Activated naive CD4-positive, alpha-beta T cell treated with anti-CD3 and anti-CD28 coated beads, Interleukin-2, amount 50 U/mL, for 72 hours (primary cell): Measurements from ENCODE around the gene FAT3. TPM values are rescaled to one million over a fixed set of nuclear protein-coding genes. Genes with fewer than 3 reads are reported as not detected.

ENCODE experiments used
- ATAC-seq, 2 donors: fragments of 150-1000 bp; cut with Tn5 transposase; 2 replicates each; pipeline ENCODE4 v1.10.0; 2021; ENCODE audit warnings: mild to moderate bottlenecking in 2 of 2, moderate library complexity in 2 of 2
- DNase-seq, 2 donors: peaks; one replicate each; pipeline ENCODE4 v3.0.0; 2021 to 2022; ENCODE audit warnings: low spot score in 2 of 2
- H3K27ac Mint-ChIP-seq, 2 donors: one replicate each; pipeline ENCODE4 v1.8.0; 2022; ENCODE audit warnings: mild to moderate bottlenecking in 2 of 2, mixed read lengths in 2 of 2
- H3K36me3 Mint-ChIP-seq, 2 donors: one replicate each; pipeline ENCODE4 v1.8.0; 2022; ENCODE audit warnings: mixed read lengths in 2 of 2
- H3K9me3 Mint-ChIP-seq, 2 donors: one replicate each; pipeline ENCODE4 v1.8.0; 2022; ENCODE audit warnings: mixed read lengths in 2 of 2
- total RNA-seq, 2 donors: library from RNA; stranded (reverse); gene quantifications; one replicate each; pipeline ENCODE4 v1.2.3, GENCODE V29; 2022

Gene FAT3
- total RNA-seq, 2 donors from 2014 or later, result not detected

DNA sequence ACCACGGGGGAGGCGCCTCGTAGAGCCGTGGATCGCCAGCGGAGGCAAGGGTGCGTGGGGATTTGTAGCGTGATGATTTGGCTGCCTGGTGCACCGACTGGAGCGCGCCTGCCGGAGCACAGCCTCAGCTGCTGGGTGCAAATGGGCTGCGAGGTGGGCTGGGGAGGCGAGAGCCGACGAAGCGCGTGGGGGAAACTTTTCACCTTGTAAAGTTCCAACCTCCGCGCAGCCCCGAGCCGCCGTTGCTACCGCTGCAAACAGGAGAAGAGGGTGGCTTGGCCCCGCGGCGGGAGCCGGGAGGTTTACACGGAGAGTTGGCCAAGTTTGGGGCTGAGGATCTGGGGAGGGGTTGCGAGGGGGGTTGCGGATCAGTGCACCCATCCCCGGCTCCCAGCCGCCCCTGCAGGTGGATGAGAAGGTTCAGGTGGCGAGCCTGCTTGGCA lies 528 bp downstream of the FAT3 start:
- DNase-seq (no peak), ATAC-seq (no peak)
- Mint-ChIP-seq H3K9me3 (peaks cover 0 to 5% of the 10 kb centered on the region in 2 donors), H3K27ac (no peak overlapping the region), H3K36me3 (peaks cover 21 to 26% of the 10 kb centered on the region in 2 donors)

DNA sequence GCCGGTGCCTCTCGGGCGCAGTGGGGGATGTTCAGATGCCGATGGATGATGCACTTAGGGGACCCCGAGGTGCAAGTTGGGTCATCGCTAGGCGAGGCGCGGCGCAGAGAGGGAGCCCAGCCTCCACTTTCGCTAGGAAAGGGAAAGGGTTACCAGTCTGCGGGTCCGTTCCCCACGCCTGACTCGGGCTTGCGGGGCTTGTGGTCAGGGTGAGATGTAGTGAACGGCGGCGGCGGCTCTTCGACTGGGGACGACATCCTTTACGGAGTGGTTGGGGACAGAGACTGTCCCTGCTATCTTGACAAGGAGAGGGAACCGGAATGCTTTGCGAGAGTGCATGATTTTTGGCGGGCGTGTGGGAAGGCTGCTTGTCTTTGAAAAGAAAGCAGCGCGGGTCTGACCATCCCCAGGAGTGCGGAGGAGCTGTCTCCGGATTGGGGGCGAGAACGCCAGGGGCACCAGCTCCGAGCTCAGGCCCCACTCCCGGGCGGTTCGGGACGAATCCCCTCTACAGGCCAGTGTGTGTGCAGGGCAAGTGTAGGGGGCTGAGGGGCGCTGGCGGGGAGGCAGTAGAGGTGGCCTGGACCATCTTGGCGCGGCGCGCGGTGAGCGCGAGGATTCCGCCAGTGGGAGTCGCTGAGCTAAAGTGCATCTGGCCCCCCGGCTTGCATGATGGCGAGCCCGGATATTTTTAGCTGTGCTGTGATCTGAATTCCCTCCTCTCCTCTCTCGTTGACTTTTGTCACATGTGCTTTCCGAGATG lies 1.1 kb downstream of the FAT3 start:
- ATAC-seq (no peak), DNase-seq (no peak)
- Mint-ChIP-seq H3K27ac (no peak overlapping the region), H3K9me3 (peaks cover 0 to under 1% of the 10 kb centered on the region in 2 donors), H3K36me3 (peaks cover 21 to 26% of the 10 kb centered on the region in 2 donors)

DNA sequence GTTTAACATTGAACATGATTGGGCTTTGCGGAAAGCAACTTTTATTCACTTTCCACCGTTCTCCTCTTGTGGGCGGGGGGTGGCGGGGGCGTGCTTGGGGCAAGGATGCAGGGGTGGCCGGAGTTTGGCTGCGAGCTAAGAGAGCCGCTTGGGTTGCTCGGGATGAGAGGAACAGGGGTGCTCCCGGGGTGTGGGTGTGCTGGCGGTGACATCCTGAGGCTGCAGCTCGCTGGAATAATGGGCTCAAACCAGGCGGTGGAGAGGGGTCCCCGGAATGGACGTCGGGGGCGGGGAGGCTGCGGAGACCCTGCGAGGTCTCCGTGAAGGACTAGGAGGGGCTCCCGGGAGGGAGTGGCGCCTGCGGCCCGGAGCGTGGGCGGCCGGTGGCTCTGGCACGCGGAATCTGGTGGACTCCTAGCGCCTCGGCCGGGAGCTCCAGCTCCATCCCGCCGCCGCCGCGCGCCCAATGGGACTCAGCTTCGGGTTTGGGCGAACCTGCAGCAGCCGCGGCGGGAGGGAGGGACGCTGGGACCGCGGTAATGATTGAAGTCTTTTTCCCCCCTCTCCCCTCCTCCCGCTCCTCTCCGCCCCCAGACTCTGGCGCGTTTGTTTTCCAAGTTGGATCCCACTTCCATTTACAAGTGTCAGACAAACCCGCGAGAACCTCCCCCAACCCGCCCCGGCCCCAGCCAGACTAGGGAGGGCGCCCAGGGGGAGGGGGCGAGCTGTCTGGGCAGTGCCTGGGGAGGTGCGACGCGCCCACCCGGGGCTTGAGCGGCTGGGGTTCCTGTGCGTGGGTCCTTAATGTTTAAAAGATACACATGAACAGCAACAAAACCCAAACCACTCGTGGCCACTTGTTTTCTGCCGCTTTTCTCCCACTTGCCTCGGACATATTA lies 2.0 kb downstream of the FAT3 start:
- H3K27ac Mint-ChIP-seq, result no peak overlapping the region
- ATAC-seq, result no peak
- H3K9me3 Mint-ChIP-seq, result no peaks in the 10 kb centered on the region
- no peak for DNase-seq
- H3K36me3 Mint-ChIP-seq, result peaks cover 21 to 26% of the 10 kb centered on the region in 2 donors

DNA sequence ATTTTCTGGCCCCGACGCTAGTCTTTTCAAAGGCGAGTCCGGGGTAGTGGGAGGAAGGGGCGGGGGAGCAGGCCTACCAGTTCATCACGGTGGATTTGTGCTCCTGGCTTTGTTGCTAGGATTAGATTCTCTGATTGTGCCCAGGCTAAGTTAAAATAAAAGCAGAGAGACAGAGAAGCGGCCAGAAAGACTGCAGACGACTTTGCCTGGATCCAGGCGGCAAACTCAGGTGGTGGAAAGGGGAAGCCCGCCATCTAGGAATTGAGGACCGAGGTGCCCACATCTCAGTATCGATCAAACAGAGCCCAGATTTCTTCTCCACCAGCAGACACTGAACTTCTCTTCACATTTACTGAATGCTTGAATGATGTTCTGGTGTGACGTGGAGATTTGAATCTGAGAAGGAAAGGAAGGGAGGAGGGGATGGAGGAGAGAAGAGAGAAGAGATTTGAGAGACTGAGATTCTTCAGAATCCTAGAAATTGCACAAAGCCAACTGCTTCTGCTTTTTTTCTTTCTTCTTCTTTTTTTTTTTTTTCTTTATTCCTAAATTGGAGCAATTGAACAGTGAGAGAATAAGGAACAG lies 2.7 kb downstream of the FAT3 start:
- DNase-seq, result no peak
- Mint-ChIP-seq H3K36me3 (peaks cover 21 to 26% of the 10 kb centered on the region in 2 donors), H3K9me3 (no peaks in the 10 kb centered on the region), H3K27ac (no peak overlapping the region)
- no peak for ATAC-seq

DNA sequence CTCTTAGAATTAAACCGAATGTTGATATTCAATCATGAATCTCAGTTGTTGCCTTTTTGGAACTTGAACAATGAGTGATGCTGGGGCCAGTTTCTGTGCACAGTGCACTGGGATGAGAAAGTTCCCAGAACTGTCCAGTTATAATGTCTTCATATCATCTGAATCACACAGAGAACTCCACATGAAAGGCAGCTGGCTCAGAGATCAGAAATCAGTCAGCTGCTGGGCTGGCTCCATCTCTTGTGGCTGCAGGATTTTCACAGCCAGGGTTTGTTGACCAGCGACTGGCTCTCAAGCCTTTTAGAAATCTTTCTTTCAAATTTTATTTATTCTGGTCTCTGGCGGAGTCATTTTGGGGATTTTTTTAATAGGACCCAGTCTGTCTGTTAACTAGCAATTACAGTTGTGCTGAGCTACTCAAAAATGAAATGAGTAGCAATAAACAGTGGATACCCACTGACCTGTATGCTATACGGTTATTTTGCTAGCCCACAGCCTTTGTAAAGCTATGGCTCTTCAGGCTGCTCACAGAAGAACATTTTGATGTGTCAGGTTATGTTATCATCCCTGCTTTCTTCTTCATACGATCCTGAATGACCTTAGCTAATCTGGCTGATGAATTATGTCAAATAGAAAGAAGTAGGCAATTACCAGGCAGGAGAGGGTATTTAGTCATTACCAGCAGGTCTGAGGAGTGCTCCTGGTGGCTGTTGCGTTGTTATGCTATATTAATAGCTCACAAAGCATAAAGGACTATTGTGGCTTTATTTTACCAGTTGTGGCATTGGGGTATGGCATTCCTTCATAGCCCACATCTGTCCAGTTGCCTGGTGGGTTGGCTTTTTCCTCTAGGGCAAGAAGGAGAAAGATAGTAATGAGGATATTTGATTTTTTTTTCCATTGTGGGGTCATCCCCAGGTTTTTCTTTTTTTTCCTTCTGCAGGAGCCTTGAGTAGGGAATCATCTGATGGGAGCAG lies 3.6 kb downstream of the FAT3 start:
- H3K27ac Mint-ChIP-seq, result no peak overlapping the region
- no peak for DNase-seq
- H3K36me3 Mint-ChIP-seq, result peaks cover 21 to 25% of the 10 kb centered on the region in 2 donors
- H3K9me3 Mint-ChIP-seq, result no peaks in the 10 kb centered on the region
- no peak for ATAC-seq

DNA sequence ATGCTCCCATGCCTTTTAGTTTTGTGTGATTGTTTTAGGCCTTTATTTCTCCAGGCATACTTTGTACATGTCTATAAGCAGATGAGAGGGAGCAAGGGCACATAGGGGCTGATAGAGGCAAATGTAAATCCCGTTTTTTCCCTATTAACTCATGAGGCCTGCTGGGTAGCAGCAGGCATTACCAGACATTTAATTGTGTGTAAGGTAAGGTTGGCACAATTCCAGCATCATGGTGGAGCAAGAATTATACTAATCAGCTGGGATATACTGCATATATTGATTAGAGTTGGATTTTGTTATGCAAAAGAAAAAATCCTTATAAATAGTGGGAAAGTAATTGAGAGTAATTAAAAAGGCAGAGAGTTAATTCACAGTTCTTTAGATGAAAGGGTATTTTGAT lies 12.2 kb downstream of the FAT3 start:
- no peak for ATAC-seq
- H3K36me3 Mint-ChIP-seq, result peaks cover 0 to 7% of the 10 kb centered on the region in 2 donors
- H3K9me3 Mint-ChIP-seq, result peaks cover 0 to 3% of the 10 kb centered on the region in 2 donors
- no peak for DNase-seq
- H3K27ac Mint-ChIP-seq, result no peak overlapping the region

DNA sequence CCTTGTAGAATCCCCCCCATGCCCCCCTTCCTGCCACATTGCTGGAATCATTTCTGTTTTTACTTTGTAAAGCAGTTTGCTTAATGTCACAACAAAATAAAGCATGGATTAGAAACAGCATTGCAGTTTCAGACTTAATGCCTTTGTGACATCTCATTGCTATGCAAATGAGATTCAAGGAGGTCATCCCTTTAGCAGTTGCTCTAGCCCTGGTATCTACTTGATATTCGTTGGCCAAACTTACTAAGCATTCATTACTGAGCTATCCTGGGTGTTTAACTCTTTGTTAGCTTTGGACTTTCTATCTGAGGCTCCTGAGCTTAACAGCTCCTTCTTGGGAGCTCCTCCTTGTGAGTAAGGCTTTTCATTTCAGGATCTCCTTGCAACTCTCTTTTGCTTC lies 16.3 kb downstream of the FAT3 start:
- ATAC-seq (no peak), DNase-seq (no peak)
- Mint-ChIP-seq H3K9me3 (no peaks in the 10 kb centered on the region), H3K36me3 (no peaks in the 10 kb centered on the region), H3K27ac (no peak overlapping the region)

DNA sequence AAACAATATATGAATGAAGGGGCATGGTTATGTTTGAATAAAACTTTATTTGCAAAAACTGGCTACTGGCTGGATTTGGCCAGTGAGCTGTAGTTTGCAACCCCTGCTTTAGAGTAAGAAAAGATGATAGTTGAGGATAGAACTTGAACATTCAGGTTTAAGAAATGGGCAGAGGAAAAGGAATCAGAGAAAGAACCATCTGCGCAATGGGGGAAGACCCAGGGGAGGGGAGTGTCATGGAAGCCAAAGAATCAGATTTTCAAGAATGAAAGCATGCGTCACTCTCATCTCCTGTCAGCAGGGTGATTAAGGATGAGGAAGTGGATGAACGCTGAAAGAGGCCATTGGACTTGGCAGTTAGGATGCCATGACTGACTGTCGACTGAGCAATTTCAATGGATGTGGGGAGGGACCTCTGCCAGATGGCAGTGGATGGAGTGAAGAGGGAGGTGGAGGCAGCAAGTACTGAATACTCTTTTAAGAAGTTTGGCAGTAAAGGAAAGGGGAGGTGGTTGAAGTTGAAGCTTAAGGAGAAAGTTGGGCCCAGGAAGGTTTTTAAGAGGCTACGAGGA lies 21.2 kb downstream of the FAT3 start:
- H3K9me3 Mint-ChIP-seq, result no peaks in the 10 kb centered on the region
- no peaks in the 10 kb centered on the region for H3K36me3 Mint-ChIP-seq
- ATAC-seq (no peak), DNase-seq (no peak)
- no peak overlapping the region for H3K27ac Mint-ChIP-seq

DNA sequence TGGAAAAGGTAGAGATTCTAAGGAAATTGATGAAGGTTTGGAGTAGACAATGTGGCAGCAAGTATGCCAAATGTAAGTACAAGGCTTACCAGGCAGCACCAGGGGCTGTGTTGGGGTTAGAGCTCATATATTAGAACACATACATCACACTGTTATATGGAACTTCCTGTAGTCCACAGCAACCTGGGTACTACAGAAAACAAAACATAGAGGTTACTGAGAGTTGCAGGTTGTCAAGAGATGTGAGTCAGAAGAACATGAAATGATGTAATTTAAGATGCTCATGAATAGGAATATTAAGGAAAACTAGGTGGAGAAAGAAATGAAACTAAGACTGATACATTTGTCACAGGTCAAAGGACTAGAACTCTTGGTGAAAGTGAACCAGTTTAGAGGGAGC lies 22.0 kb downstream of the FAT3 start:
- H3K36me3 Mint-ChIP-seq, result no peaks in the 10 kb centered on the region
- H3K9me3 Mint-ChIP-seq, result no peaks in the 10 kb centered on the region
- ATAC-seq, result no peak
- no peak for DNase-seq
- H3K27ac Mint-ChIP-seq, result no peak overlapping the region

DNA sequence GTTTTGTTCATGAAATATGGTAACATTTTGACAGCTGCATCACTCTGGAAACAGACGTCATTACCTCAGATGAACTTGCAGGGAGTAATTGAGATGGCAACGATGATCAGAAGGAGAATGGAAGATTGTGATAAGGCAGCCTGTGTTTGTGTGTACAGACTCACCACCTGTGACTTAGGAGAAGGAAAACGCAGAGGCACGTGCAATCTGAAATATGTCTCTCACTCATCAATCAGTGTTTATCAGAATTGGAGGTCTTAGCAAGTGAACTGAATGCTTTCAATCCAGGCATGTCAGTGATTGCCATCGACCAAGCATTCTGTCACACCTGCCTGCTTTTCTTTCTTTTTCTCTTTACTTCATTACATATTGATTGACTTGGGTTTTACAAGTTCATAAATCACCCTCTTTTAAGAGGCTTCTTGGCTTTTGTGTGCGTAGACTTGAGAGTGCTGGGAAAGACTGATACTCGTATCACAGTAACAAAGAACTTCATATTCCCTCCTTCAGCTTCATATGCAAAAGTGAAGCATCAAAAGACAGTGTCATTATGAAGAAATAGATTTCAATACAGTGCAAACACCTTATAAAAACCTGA lies 24.6 kb downstream of the FAT3 start:
- no peak overlapping the region for H3K27ac Mint-ChIP-seq
- H3K9me3 Mint-ChIP-seq, result peaks cover 0 to 5% of the 10 kb centered on the region in 2 donors
- DNase-seq, result no peak
- H3K36me3 Mint-ChIP-seq, result no peaks in the 10 kb centered on the region
- no peak for ATAC-seq

DNA sequence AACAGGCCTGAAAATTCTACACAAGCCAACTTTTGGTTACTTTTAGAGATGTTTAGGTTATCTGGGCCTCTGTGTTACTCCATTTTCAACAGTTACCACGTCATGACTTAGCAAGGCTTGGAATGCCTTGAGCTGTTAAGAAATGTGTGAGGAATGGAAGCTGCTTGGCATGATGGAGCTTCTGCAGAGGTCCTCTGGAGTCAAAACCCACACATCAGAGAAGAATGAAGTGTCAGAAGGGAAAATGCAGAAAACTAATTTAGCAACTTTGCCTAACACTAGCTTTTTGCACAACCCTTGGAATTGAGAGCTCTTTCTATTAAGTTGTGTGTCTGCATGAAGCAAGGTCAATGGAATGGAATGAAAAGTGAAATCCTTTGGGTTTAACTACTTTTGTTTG lies 27.4 kb downstream of the FAT3 start:
- no peak for ATAC-seq
- Mint-ChIP-seq H3K27ac (no peak overlapping the region), H3K9me3 (peaks cover 0 to 5% of the 10 kb centered on the region in 2 donors), H3K36me3 (no peaks in the 10 kb centered on the region)
- DNase-seq, result no peak

DNA sequence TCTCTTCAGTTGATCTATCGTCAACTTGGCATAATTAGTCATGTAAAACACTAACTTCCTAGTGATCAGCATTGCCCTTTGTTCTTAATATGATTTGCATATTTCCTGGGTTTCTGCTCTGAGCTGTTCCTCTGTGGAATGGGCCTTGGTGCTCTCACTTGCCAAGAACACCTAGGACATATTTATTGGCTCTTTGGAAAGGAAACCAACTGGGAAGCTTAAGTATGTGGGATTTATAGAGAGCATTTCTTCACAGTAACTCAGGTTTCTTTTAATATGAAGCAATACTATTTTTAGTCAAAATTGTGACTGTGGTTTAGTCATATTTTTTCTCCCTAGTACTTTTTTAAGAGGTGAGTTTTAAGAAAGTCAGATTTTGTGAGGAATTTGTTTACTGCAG lies 28.8 kb downstream of the FAT3 start:
- DNase-seq, result no peak
- Mint-ChIP-seq H3K9me3 (peaks cover 6% of the 10 kb centered on the region in 2 donors), H3K36me3 (no peaks in the 10 kb centered on the region), H3K27ac (no peak overlapping the region)
- no peak for ATAC-seq

DNA sequence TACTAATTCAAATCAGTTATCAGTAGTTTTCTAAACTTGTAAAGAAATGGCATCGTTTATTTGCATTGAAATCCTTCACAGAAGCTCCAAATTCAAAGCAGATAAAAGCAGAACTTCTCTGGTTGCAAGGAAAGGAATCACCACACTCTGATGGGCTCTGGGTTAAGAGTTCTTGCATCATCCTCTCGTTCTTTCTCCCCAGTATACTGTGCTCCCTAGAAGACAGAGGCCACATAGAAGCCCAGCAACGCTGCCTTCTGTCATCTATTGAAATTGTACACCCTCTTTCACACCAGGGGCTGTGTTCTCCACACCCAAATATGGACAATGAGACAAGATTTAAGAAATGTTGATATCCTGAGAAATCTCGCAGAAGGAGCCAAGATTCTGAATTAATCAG lies 29.3 kb downstream of the FAT3 start:
- Mint-ChIP-seq H3K9me3 (peaks cover 10 to 11% of the 10 kb centered on the region in 2 donors), H3K27ac (no peak overlapping the region), H3K36me3 (no peaks in the 10 kb centered on the region)
- no peak for ATAC-seq
- DNase-seq, result no peak

DNA sequence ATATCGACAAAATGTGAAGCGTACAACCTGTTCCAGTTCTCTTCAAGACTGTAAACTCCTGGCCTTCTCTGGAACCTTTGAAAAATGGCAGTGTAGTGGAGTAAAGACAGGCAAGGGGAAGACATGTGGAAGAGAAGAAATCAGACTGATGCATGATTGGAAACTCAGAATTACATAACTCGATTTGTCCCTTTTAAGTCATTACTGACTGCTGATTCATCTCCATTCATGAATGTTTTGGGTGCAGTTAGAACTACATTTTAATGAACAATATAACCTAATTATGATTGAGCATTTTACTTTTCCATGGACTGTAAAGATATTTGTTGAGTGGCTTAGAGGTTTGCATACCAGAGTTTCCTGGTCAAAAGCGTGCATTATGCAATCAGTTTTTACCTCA lies 32.9 kb downstream of the FAT3 start:
- H3K36me3 Mint-ChIP-seq, result no peaks in the 10 kb centered on the region
- no peak for DNase-seq
- no peak for ATAC-seq
- peaks cover 16% of the 10 kb centered on the region in 2 donors for H3K9me3 Mint-ChIP-seq
- no peak overlapping the region for H3K27ac Mint-ChIP-seq

DNA sequence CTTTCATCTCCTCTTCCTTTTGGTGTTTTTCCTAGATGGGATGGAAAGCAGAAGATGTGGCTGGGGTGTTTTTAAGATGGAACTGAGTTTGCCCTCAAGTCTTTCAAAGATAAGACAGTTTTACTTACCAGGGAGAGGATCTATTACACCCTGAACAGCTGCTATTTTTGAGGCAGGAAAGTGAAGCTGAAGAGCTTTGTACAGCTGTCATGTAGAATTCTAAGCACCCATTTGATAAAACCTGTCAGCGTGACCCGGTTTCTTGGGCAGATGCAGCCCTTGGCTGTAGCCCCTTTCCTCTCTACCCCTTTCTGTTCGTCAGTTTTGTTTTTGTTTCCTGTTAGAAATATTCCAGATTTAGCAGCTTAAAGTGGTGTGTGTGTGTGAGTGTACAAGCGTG lies 35.2 kb downstream of the FAT3 start:
- H3K27ac Mint-ChIP-seq, result no peak overlapping the region
- peaks cover 11 to 16% of the 10 kb centered on the region in 2 donors for H3K9me3 Mint-ChIP-seq
- DNase-seq (no peak), ATAC-seq (no peak)
- H3K36me3 Mint-ChIP-seq, result no peaks in the 10 kb centered on the region

DNA sequence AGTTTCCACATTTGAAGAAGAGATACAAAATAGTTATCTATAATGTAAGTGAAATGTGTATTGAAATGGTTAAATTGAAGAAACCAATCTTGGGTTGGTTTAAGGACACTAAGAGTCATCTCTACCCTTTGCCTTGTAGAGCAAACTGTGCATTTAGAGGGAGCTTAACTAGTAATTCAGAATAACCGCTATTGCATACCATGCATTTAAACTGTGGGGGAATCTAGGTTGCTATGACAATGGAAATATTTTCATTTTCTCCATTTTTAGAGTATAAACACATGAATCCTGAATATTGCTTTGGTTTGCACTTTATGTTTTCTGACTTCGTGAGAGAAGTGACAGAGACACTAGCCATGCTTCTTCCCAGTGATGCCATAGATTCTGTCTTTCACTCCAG lies 39.7 kb downstream of the FAT3 start:
- ATAC-seq (no peak), DNase-seq (no peak)
- Mint-ChIP-seq H3K27ac (no peak overlapping the region), H3K9me3 (peaks cover 5 to 6% of the 10 kb centered on the region in 2 donors), H3K36me3 (no peaks in the 10 kb centered on the region)
